Measurements from ENCODE around the gene CD33.

GRCh38 chr19:51195316-51195586 lies 29.6 kb upstream of the CD33 start:
- TF ChIP-seq CTCF (conservative IDR thresholded peaks at IDR 0.05) (no peak), EZH2 (IDR thresholded peaks at IDR 0.05; ENCODE audit: low read depth) (no peak)

Measured in PC-9 (cell line).